Calu3 (cell line): ENCODE results near the gene COX14. TPM values are rescaled to one million over a fixed set of nuclear protein-coding genes. Genes with fewer than 3 reads are reported as not detected.

Experiments
- BruUV-seq: library from RNA; stranded (reverse); fragments of 400-500 nt; replicated peaks from 2 replicates; lab custom pipeline; 2021; lab: Mats Ljungman, UMichigan
- CTCF ChIA-PET: fragments of 300-600 bp; sonication (Branson Sonifier 250); formaldehyde crosslinking; loops from one replicate; lab custom pipeline; 2022; ENCODE audit warnings: antibody characterized with exemption; lab: Charles Lee
- DNase-seq: peaks from one replicate; pipeline ENCODE4 v3.0.0; 2022
- H3K27ac Mint-ChIP-seq: one replicate; pipeline ENCODE4 v1.8.0; 2022; ENCODE audit warnings: mixed read lengths; ENCODE audit not compliant: unreplicated experiment
- H3K27me3 Mint-ChIP-seq: one replicate; pipeline ENCODE4 v1.8.0; 2022; ENCODE audit warnings: mixed read lengths; ENCODE audit not compliant: unreplicated experiment
- H3K36me3 Mint-ChIP-seq: one replicate; pipeline ENCODE4 v1.8.0; 2022; ENCODE audit warnings: mild to moderate bottlenecking, moderate library complexity, mixed read lengths; ENCODE audit not compliant: insufficient read depth, unreplicated experiment
- H3K4me1 Mint-ChIP-seq: one replicate; pipeline ENCODE4 v1.8.0; 2022; ENCODE audit warnings: mild to moderate bottlenecking, low read depth, mixed read lengths; ENCODE audit not compliant: unreplicated experiment
- H3K4me3 Mint-ChIP-seq: one replicate; pipeline ENCODE4 v1.8.0; 2022; ENCODE audit warnings: mild to moderate bottlenecking, low read depth, moderate library complexity, mixed read lengths; ENCODE audit not compliant: unreplicated experiment
- H3K9me3 Mint-ChIP-seq: one replicate; pipeline ENCODE4 v1.8.0; 2022; ENCODE audit warnings: low read depth, mixed read lengths; ENCODE audit not compliant: unreplicated experiment
- CTCF ChIP-seq: fragments of 200-600 bp; IDR thresholded peaks from one replicate; pipeline ENCODE4 v1.8.0; 2022; ENCODE audit warnings: antibody characterized with exemption; ENCODE audit not compliant: unreplicated experiment
- intact Hi-C: fragments of 100-400 bp; cut with micrococcal nuclease; formaldehyde crosslinking; loops from one replicate; pipeline ENCODE4 v1.10.0; 2022; ENCODE audit not compliant: unreplicated experiment
- total RNA-seq: library from RNA; stranded (reverse); gene quantifications from 2 replicates; pipeline ENCODE4 v1.2.3, GENCODE V29; 2022

Gene COX14
- total RNA-seq, 1 experiment from 2014 or later = 37.1 TPM

GRCh38 chr12:50075808-50076170 is 36.2 kb upstream of the COX14 start:
- H3K36me3 Mint-ChIP-seq = peaks cover 6% of the 10 kb centered on the region
- intact Hi-C loops = loop anchor here (5.0 to 10.0 kb wide), 2 partner anchors 102 to 239 kb away; no protein-coding TSS in a partner anchor
- peaks cover 8% of the 10 kb centered on the region for H3K4me1 Mint-ChIP-seq
- H3K9me3 Mint-ChIP-seq = no peaks in the 10 kb centered on the region
- H3K27me3 Mint-ChIP-seq = no peaks in the 10 kb centered on the region
- BruUV-seq = no TSS peak
- no peak overlapping the region for H3K4me3 Mint-ChIP-seq
- CTCF ChIA-PET = no interaction called here
- no peak for DNase-seq
- H3K27ac Mint-ChIP-seq = no peak overlapping the region
- TF ChIP-seq CTCF = no peak

GRCh38 chr12:50077099-50077498 is 34.9 kb upstream of the COX14 start:
- H3K4me1 Mint-ChIP-seq = peaks cover 8% of the 10 kb centered on the region
- TF ChIP-seq CTCF = no peak
- intact Hi-C loops = loop anchor here (5.0 to 10.0 kb wide), 2 partner anchors 100 to 238 kb away; no protein-coding TSS in a partner anchor
- H3K27ac Mint-ChIP-seq = no peak overlapping the region
- H3K27me3 Mint-ChIP-seq = no peaks in the 10 kb centered on the region
- BruUV-seq = no TSS peak
- peaks cover 4% of the 10 kb centered on the region for H3K36me3 Mint-ChIP-seq
- no peak for DNase-seq
- CTCF ChIA-PET = no interaction called here
- no peak overlapping the region for H3K4me3 Mint-ChIP-seq
- H3K9me3 Mint-ChIP-seq = no peaks in the 10 kb centered on the region

GRCh38 chr12:50078281-50078680 is 33.8 kb upstream of the COX14 start:
- Mint-ChIP-seq H3K4me1 (peaks cover 8% of the 10 kb centered on the region), H3K36me3 (peaks cover 4% of the 10 kb centered on the region), H3K27ac (no peak overlapping the region), H3K27me3 (no peaks in the 10 kb centered on the region), H3K9me3 (no peaks in the 10 kb centered on the region), H3K4me3 (no peak overlapping the region)
- CTCF ChIA-PET = no interaction called here
- no peak for DNase-seq
- no TSS peak for BruUV-seq
- intact Hi-C loops = loop anchor here (5.0 to 10.0 kb wide), 2 partner anchors 99 to 237 kb away; no protein-coding TSS in a partner anchor
- TF ChIP-seq CTCF = no peak

- CTCF ChIA-PET = no interaction called here
These were observed 32.3 kb upstream of the COX14 start for GRCh38 chr12:50079771-50080170.

More at GRCh38 chr12:50079771-50080170, 32.3 kb upstream of the COX14 start:
- intact Hi-C loops = loop anchor here (5.0 to 10.0 kb wide), 2 partner anchors 98 to 235 kb away; no protein-coding TSS in a partner anchor
- BruUV-seq = no TSS peak
- H3K4me3 Mint-ChIP-seq = no peak overlapping the region
- H3K9me3 Mint-ChIP-seq = no peaks in the 10 kb centered on the region
- H3K4me1 Mint-ChIP-seq = peaks cover 6% of the 10 kb centered on the region
- no peak overlapping the region for H3K27ac Mint-ChIP-seq
- H3K36me3 Mint-ChIP-seq = peaks cover 11% of the 10 kb centered on the region
- TF ChIP-seq CTCF = no peak
- H3K27me3 Mint-ChIP-seq = no peaks in the 10 kb centered on the region
- DNase-seq = no peak
